Parathyroid adenoma (tissue), 2 donors: ENCODE results near the gene NR2F2.

Experiments used
- H2AFZ ChIP-seq: fragments of 300-600 bp; sonication (generic); one replicate; pipeline ENCODE4 v1.7.0; 2017; ENCODE audit warnings: antibody characterized with exemption, mild to moderate bottlenecking
- H3K27ac ChIP-seq: fragments of 300-600 bp; sonication (generic); one replicate; pipeline ENCODE4 v1.7.0; 2017
- H3K27me3 ChIP-seq: fragments of 300-600 bp; sonication (generic); one replicate; pipeline ENCODE4 v1.7.0; 2017; ENCODE audit warnings: low read length; ENCODE audit not compliant: control insufficient read depth, insufficient read depth
- H3K36me3 ChIP-seq: fragments of 300-600 bp; sonication (generic); one replicate; pipeline ENCODE4 v1.7.0; 2017; ENCODE audit warnings: low read length; ENCODE audit not compliant: control insufficient read depth, insufficient read depth
- H3K4me1 ChIP-seq: fragments of 300-600 bp; sonication (generic); one replicate; pipeline ENCODE4 v1.7.0; 2017; ENCODE audit warnings: control low read depth
- H3K4me2 ChIP-seq: fragments of 300-600 bp; sonication (generic); one replicate; pipeline ENCODE4 v1.7.0; 2017; ENCODE audit warnings: low read length
- H3K4me3 ChIP-seq: fragments of 300-600 bp; sonication (generic); one replicate; pipeline ENCODE4 v1.7.0; 2017; ENCODE audit warnings: low read depth, low read length
- H3K79me2 ChIP-seq: fragments of 300-600 bp; sonication (generic); one replicate; pipeline ENCODE4 v1.7.0; 2017; ENCODE audit warnings: control low read depth
- H3K9ac ChIP-seq: fragments of 300-600 bp; sonication (generic); one replicate; pipeline ENCODE4 v1.7.0; 2017; ENCODE audit warnings: mild to moderate bottlenecking
- H3K9me3 ChIP-seq: fragments of 300-600 bp; sonication (generic); one replicate; pipeline ENCODE4 v1.7.0; 2017; ENCODE audit warnings: low read length; ENCODE audit not compliant: control insufficient read depth
- CTCF ChIP-seq: fragments of 300-600 bp; sonication (generic); IDR thresholded peaks from one replicate; pipeline ENCODE4 v1.7.0; 2017; ENCODE audit warnings: antibody characterized with exemption, mild to moderate bottlenecking
- donor health status: primary hyperparathyroidism.

NR2F2 gene

GRCh38 chr15:96324940-96325540, 5.5 kb upstream of the NR2F2 start:
- peak overlapping the region; percentile 65 for H3K4me2 ChIP-seq
- no peaks in the 10 kb centered on the region for H3K4me1 ChIP-seq
- H2AFZ ChIP-seq, result peak overlapping the region; percentile 66
- H3K27me3 ChIP-seq, result no peaks in the 10 kb centered on the region
- TF ChIP-seq CTCF, result no peak
- H3K9ac ChIP-seq, result no peak overlapping the region
- peak overlapping the region; percentile 82 for H3K4me3 ChIP-seq
- H3K36me3 ChIP-seq, result no peaks in the 10 kb centered on the region
- peaks cover 9% of the 10 kb centered on the region for H3K79me2 ChIP-seq
- no peaks in the 10 kb centered on the region for H3K9me3 ChIP-seq
- peak overlapping the region; percentile 97 for H3K27ac ChIP-seq

GRCh38 chr15:96325541-96326327, 4.8 kb upstream of the NR2F2 start:
- H3K9ac ChIP-seq, result no peak overlapping the region
- TF ChIP-seq CTCF, result no peak
- H3K4me1 ChIP-seq, result no peaks in the 10 kb centered on the region
- H3K27me3 ChIP-seq, result no peaks in the 10 kb centered on the region
- H3K4me3 ChIP-seq, result peak overlapping the region; percentile 82
- H3K27ac ChIP-seq, result peak overlapping the region; percentile 97
- no peaks in the 10 kb centered on the region for H3K9me3 ChIP-seq
- H3K36me3 ChIP-seq, result no peaks in the 10 kb centered on the region
- peaks cover 9% of the 10 kb centered on the region for H3K79me2 ChIP-seq
- peak overlapping the region; percentile 66 for H2AFZ ChIP-seq
- peak overlapping the region; percentile 65 for H3K4me2 ChIP-seq

- H3K27ac ChIP-seq, result peak overlapping the region; percentile 97
- H3K79me2 ChIP-seq, result peaks cover 12% of the 10 kb centered on the region
- no peaks in the 10 kb centered on the region for H3K4me1 ChIP-seq
- H3K9ac ChIP-seq, result no peak overlapping the region
- H3K4me3 ChIP-seq, result peak overlapping the region; percentile 82
- no peaks in the 10 kb centered on the region for H3K9me3 ChIP-seq
- peak overlapping the region; percentile 66 for H2AFZ ChIP-seq
- H3K27me3 ChIP-seq, result no peaks in the 10 kb centered on the region
- H3K4me2 ChIP-seq, result peak overlapping the region; percentile 65
- H3K36me3 ChIP-seq, result no peaks in the 10 kb centered on the region
- no peak for TF ChIP-seq CTCF
Measured at GRCh38 chr15:96326328-96327154, 4.0 kb upstream of the NR2F2 start.

GRCh38 chr15:96327155-96327741, 3.3 kb upstream of the NR2F2 start:
- peak; percentile 73 for TF ChIP-seq CTCF
- H3K9ac ChIP-seq, result no peak overlapping the region
- H3K4me1 ChIP-seq, result no peaks in the 10 kb centered on the region
- peak overlapping the region; percentile 65 for H3K4me2 ChIP-seq
- peak overlapping the region; percentile 97 for H3K27ac ChIP-seq
- H3K79me2 ChIP-seq, result peaks cover 13% of the 10 kb centered on the region
- no peaks in the 10 kb centered on the region for H3K36me3 ChIP-seq
- H2AFZ ChIP-seq, result peak overlapping the region; percentile 66
- no peaks in the 10 kb centered on the region for H3K9me3 ChIP-seq
- peak overlapping the region; percentile 82 for H3K4me3 ChIP-seq
- H3K27me3 ChIP-seq, result no peaks in the 10 kb centered on the region
